Activated naive CD4-positive, alpha-beta T cell treated with anti-CD3 and anti-CD28 coated beads, Interleukin-2, amount 50 U/mL, for 72 hours (primary cell): ENCODE results near the gene NDUFS3. TPM values are rescaled to one million over a fixed set of nuclear protein-coding genes. Genes with fewer than 3 reads are reported as not detected.
A peak's percentile ranks its signal among the peaks of the same experiment; 100 is the strongest.

Source experiments
- ATAC-seq, 2 donors: fragments of 150-1000 bp; cut with Tn5 transposase; 2 replicates each; pipeline ENCODE4 v1.10.0; 2021; ENCODE audit warnings: mild to moderate bottlenecking in 2 of 2, moderate library complexity in 2 of 2
- DNase-seq, 2 donors: peaks; one replicate each; pipeline ENCODE4 v3.0.0; 2021 to 2022; ENCODE audit warnings: low spot score in 2 of 2
- H3K27ac Mint-ChIP-seq, 2 donors: one replicate each; pipeline ENCODE4 v1.8.0; 2022; ENCODE audit warnings: mild to moderate bottlenecking in 2 of 2, mixed read lengths in 2 of 2
- H3K36me3 Mint-ChIP-seq, 2 donors: one replicate each; pipeline ENCODE4 v1.8.0; 2022; ENCODE audit warnings: mixed read lengths in 2 of 2
- H3K9me3 Mint-ChIP-seq, 2 donors: one replicate each; pipeline ENCODE4 v1.8.0; 2022; ENCODE audit warnings: mixed read lengths in 2 of 2
- total RNA-seq, 2 donors: library from RNA; stranded (reverse); gene quantifications; one replicate each; pipeline ENCODE4 v1.2.3, GENCODE V29; 2022

NDUFS3 gene
- total RNA-seq, 2 donors from 2014 or later: 128 to 158 TPM

DNA sequence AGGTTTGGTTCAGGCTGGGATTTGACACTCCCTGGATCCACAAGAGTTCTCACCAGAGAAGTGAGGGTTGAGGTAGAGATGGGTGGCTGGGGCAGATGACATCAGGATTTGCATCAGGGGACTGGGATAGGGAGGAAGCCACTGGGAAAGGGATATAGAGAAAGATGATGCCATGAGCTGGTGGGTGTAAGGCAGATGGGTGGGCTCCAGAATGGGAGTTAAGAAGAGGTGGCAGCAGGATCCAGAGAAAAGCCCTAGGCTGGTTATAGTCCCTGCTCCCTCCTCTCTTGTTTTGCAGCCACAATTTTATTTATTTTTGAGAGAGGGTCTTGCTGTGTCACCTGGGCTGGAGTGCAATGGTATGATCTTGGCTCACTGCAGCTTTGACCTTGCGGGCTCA is 17.1 kb downstream of the NDUFS3 start:
- no peak for DNase-seq
- Mint-ChIP-seq H3K9me3 (no peaks in the 10 kb centered on the region), H3K36me3 (no peaks in the 10 kb centered on the region), H3K27ac (no peak overlapping the region)
- ATAC-seq: no peak

DNA sequence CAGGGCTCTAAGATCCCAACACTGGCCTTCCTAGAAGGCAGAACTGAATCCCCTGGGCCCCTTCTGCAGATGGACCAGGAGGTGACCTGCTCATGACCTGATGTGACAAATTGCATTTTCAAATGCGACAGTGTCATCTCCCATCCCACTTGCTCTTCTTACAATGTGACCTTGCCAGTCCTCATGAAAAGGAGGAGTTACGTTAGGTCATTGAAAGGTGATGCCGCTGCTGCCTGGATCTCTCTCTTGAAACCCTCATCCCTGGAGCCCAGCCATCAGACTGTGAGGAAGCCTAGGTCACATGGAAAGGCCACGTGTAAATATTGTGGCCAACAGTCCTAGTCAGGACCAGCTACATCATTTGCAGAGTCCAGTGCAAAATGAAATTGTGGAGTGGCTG is 21.0 kb downstream of the NDUFS3 start:
- Mint-ChIP-seq H3K9me3 (no peaks in the 10 kb centered on the region), H3K27ac (peak overlapping the region in 1 of 2 donors; percentile 66), H3K36me3 (no peaks in the 10 kb centered on the region)
- no peak for ATAC-seq
- DNase-seq: no peak

DNA sequence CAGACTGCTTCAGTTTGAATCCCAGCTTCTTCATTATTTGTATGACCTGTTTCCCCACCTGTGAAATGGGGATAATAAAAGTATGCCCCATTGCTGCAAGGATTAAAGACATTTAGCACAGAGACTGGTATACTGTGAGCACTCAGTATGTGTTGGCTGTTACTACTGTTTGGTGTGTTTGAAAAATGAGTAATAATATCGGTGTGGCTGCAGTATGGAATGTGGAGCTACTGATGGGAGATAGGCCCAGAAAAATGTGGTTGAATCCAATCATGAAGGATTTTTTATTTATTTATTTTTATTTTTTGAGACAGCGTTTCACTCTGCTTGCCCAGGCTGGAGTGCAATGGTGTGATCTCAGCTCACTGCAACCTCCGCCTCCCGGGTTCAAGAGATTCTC is 24.4 kb downstream of the NDUFS3 start:
- Mint-ChIP-seq H3K9me3 (no peaks in the 10 kb centered on the region), H3K27ac (no peak overlapping the region), H3K36me3 (no peaks in the 10 kb centered on the region)
- no peak for ATAC-seq
- DNase-seq: no peak

DNA sequence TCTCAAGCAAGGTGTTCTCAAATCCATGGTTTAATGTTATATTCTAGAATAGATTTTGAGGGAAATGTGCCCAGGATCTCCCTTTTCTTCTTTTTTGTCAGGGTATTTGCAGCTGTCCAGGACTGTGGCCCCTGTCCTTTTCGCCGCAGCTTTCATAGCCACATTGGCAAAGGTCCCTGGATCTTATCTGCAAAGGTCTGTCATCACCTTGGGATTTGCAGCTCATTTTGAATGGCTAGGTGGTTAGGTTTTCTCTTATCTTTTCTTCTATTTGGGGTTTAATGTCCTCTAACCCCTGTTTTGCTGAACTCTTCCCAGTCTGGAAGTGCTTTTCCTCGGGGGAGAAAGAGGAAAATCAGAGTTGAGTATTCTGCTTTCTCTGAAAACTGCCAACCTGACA is 27.0 kb downstream of the NDUFS3 start:
- ATAC-seq (no peak), DNase-seq (no peak)
- Mint-ChIP-seq H3K27ac (no peak overlapping the region), H3K9me3 (no peaks in the 10 kb centered on the region), H3K36me3 (no peaks in the 10 kb centered on the region)

DNA sequence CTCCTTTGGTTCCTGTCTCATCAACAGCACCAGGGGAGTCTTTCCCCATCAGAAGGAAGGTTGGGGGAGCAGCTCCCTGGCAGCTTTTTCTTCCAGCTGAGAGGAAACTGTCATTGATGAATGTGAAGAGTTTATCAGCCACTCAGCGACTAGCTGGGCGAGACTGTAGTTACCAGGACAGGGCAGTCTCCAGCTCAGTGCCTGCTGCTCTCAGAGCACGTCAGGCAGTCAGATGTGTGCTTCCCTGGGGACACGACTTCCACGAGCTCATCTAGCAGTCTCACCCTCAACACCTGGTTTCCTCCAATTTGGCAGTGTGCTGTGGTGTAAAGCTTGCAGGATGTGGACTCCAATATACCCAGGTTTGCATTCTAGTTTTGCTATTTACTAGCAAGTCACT is 27.9 kb downstream of the NDUFS3 start:
- ATAC-seq (no peak), DNase-seq (no peak)
- H3K27ac Mint-ChIP-seq: no peak overlapping the region
- H3K9me3 Mint-ChIP-seq: no peaks in the 10 kb centered on the region
- no peaks in the 10 kb centered on the region for H3K36me3 Mint-ChIP-seq

DNA sequence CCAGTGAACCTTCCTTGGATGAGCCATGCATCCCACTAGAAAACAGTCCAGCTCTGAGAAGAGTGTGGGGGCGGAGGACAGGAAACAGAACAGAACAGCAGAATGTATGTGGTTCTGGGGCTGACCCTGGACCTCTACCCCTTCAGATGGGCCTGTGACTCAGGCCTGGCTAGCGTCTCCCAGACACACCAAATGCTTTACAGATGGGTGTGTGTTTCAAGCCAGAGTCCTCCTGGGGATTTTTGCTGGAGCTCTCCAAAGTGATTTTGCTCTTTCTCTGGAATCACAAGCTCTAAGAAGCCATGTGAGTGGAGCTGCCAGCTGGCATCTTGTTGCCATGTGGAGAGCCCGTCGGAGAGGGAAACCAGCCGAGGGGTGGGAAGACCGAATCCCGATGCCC is 28.5 kb downstream of the NDUFS3 start:
- ATAC-seq: no peak

DNA sequence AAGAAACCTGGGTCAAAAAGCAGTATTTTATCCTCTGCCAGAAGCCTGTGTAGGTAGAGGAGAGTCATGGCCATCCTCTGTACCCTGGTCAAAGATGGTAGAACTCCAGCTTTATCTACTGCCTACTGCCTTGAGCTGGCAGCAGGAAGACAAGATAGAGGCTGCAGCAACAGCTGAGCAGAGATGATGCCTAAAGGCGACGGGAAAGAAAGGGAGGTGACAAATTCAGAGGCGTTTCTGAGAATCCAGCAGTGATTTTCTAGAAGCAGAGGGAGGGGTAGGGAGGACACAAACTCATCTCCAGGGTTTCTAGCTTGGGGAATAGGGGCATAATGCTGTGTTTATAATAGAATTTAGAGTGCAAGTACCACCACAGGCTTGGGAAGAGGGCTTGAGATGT is 30.8 kb downstream of the NDUFS3 start:
- Mint-ChIP-seq H3K36me3 (no peaks in the 10 kb centered on the region), H3K9me3 (no peaks in the 10 kb centered on the region), H3K27ac (peak overlapping the region in 1 of 2 donors; percentile 37)
- DNase-seq: no peak
- ATAC-seq: peak in 1 of 2 donors; percentile 13

More for the DNA sequence above, 28.5 kb downstream of the NDUFS3 start:
- H3K9me3 Mint-ChIP-seq: no peaks in the 10 kb centered on the region
- no peak overlapping the region for H3K27ac Mint-ChIP-seq
- no peaks in the 10 kb centered on the region for H3K36me3 Mint-ChIP-seq
- DNase-seq: no peak

DNA sequence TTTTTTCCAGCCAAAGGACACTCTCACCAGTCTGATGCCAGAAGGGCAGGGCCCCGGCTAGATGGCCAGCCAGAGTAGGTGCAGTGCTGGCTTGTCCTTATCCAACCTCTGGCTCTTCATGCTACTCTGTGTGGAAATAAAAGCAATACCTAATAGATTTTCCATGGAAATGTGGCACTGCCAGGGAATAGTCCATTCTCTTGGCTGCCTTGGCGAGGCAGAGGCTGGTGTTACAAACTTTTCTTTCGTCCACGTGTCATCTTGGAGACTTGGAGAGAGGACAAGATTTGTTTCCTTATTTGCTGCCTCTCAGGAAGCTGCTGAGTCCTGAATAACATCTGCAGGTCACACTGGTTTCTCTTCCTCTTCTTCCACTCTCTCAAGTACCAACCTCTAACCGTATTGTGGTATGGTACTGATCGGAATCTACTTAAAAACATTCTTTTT is 32.5 kb downstream of the NDUFS3 start:
- Mint-ChIP-seq H3K36me3 (no peaks in the 10 kb centered on the region), H3K27ac (peak overlapping the region in 1 of 2 donors; percentile 19), H3K9me3 (no peaks in the 10 kb centered on the region)
- no peak for ATAC-seq
- no peak for DNase-seq

DNA sequence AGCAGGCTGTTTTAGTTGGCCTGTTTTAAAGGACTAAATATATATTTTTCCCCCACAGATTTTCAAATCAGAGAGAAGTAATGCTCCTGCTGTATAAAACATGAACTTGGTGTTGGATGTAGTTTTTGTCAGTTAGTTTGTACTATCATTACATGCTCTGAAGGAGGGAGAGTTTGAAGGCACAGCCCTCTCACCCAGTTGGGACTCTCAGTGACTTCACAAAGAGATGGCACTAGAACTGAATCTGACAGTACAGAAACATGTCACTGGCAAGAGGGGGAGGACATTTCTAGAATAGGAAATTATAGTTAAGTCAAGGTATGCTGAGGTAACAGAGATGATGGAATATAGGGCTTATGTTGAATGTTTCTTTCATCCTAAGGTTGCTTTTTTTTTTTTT is 36.4 kb downstream of the NDUFS3 start:
- no peak for DNase-seq
- Mint-ChIP-seq H3K27ac (peak overlapping the region in 1 of 2 donors; percentile 45), H3K9me3 (no peaks in the 10 kb centered on the region), H3K36me3 (peaks cover 0 to 5% of the 10 kb centered on the region in 2 donors)
- no peak for ATAC-seq

DNA sequence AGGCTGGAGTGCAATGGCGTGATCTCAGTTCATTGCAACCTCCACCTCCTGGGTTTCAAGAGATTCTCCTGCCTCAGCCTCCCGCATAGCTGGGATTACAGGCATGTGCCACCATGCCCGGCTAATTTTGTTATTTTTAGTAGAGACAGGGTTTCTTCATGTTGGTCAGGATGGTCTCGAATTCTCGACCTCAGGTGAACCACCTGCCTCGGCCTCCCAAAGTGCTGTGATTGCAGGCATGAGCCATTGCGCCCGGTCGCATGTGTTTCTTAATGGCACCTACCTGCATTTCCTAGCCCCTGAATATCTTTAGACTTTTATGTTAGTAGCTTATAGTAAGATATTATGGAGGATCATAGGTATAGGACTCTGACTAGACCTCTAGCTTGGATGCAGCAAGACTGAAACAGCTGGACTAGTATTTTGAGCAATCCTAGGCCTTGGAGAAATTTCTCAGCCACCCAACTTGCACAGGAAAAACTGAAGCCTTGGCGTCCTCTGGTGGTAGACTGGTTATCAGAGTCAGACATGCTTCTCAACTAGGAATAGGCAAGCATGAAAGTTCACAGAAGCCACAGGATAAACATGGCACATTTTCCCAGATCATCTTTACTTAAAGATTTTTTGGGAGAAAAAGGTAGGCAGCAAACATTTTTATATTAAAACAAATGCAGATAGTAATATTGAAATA is 38.0 kb downstream of the NDUFS3 start:
- Mint-ChIP-seq H3K27ac (peak overlapping the region in 1 of 2 donors; percentile 22), H3K36me3 (peaks cover 0 to 5% of the 10 kb centered on the region in 2 donors), H3K9me3 (no peaks in the 10 kb centered on the region)
- ATAC-seq: no peak
- DNase-seq: no peak

DNA sequence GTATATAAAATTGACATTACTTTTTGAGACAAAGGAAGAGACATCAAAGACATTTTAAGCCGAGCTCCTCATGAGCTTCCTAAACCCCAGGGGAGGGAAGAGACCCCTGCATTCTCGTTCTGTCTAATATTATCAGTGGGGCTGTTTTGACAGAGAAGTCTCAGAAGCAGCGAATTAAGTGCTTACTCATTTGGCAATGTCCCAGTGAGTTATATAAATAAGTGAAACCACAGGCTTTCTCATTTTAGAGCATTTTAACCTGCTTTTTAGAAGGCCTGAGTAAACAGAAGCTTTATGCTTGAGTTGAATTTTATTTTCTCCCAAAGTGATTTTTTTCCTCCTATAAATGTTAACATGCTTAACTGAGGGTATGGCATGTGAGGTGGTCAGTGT is 38.5 kb downstream of the NDUFS3 start:
- no peaks in the 10 kb centered on the region for H3K9me3 Mint-ChIP-seq
- DNase-seq (no peak), ATAC-seq (no peak)
- H3K36me3 Mint-ChIP-seq: peaks cover 0 to 5% of the 10 kb centered on the region in 2 donors
- no peak overlapping the region for H3K27ac Mint-ChIP-seq

DNA sequence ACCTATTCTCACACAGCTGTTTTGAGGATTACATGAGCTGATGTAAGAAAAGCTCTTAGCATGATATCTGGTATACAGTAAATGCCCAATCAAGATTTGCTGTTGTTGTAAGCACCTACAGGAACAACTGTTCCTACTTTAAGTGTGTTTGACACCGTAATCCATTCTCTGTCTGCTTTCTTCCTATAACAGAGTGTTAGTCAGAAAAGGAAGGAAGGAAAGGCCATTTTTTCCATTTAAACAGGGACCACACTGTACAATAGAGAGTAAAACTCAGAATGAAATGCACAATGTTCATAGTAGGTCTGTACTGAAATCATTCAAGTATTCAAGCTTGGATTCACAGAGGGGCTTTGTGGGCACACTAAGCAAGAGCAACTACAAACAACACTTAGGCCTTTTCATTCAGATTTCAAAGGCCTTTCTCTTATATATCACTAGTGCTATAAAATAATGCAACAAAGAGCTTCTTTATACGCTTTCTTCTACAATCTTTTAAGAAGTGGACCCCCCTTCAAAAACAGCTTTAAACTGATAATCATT is 42.0 kb downstream of the NDUFS3 start:
- H3K36me3 Mint-ChIP-seq: peaks cover 0 to 11% of the 10 kb centered on the region in 2 donors
- ATAC-seq (peak in 1 of 2 donors; percentile 20), DNase-seq (no peak)
- no peaks in the 10 kb centered on the region for H3K9me3 Mint-ChIP-seq
- H3K27ac Mint-ChIP-seq: no peak overlapping the region

DNA sequence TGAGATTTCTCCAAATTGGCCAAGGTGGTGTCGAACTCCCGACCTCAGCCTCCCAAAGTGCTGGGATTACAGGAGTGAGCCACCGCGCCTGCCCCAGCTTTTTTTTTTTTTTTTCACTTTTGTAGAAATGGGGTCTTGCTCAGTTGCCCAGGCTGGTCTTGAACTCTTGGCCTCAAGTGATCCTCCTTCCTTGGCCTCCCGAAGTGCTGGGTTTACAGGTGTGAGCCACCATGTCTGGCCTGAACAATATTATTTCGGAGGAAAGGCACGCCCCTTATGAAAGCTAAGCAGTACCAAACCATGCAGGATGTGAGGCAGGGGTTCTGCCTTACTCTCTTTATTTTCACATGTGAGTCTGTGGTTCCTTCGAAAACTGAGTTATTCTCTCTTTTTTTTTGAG is 47.4 kb downstream of the NDUFS3 start:
- DNase-seq (no peak), ATAC-seq (no peak)
- Mint-ChIP-seq H3K36me3 (peaks cover 0 to 21% of the 10 kb centered on the region in 2 donors), H3K27ac (no peak overlapping the region), H3K9me3 (no peaks in the 10 kb centered on the region)

DNA sequence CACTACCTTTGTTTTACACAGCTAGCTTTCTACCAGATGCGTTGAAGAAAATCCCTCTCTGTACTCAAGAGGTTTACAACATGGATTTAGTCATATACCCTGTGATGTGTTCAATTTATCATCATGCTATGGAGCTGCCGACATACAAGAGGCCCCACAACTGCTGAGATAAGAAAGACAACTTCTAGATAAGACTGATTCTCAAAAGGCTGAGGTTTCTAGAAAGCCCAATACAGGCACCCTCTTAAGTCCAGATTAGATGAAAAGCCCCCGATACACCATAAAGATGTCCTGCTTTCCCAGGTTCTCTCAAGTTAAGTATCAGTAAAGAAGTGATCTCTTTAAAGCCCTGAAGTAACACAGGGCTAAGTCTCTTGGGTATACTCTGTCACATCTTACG is 49.2 kb downstream of the NDUFS3 start:
- Mint-ChIP-seq H3K9me3 (no peaks in the 10 kb centered on the region), H3K36me3 (peaks cover 0 to 21% of the 10 kb centered on the region in 2 donors), H3K27ac (no peak overlapping the region)
- ATAC-seq (no peak), DNase-seq (no peak)

DNA sequence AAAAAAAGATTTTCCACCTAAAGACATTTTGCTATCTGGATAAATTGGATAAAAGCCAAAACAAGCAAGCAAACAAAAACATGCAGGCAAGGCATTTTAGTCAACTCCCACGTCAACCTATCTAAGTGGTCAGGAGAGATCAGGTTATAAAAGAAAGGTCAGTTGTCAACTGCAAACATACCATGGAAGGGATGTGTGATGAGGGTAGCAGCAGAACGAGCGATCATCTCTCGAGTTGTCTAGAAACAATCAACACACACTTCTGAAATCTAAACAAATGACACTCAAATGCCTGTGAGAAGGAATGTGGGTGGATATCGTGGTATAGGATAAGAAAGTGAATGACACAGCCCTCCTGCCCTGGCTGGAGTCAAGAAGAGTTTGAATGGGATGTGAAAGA is 52.6 kb downstream of the NDUFS3 start:
- H3K36me3 Mint-ChIP-seq: peaks cover 6 to 32% of the 10 kb centered on the region in 2 donors
- H3K9me3 Mint-ChIP-seq: no peaks in the 10 kb centered on the region
- H3K27ac Mint-ChIP-seq: no peak overlapping the region
- no peak for DNase-seq
- no peak for ATAC-seq
